Stimulated activated CD4-positive, alpha-beta T cell treated with anti-CD3 and anti-CD28 coated beads, TNF-alpha, amount 100 ng/mL, for 4 hours (primary cell): ENCODE data around the gene VAV2.

Source experiments
- DNase-seq, 3 experiments: peaks; one replicate each; pipeline ENCODE4 v3.0.0-alpha.2; 2020; ENCODE audit warnings: low read depth in 3 of 3

Gene VAV2

DNA sequence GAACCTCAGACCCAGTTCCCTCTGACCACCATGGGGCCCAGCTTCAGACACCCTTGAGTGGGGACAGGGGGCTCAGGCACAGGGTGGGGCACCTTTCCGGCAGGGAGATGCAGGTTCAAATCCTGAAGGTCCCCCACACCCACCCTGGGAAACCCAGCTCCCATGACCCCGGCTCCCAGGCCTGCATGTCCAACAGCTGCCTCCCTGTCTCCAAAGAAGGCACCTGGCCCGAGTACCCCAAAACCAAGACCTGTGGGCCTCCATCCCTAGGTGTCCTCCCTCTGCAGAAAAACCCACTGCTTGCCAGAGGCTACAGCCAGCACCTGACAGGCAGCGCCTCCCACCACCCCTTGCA, 38.5 kb downstream of the VAV2 start:
- no peak for DNase-seq

GRCh38 chr9:133952598-133953550, 39.2 kb downstream of the VAV2 start:
- no peak for DNase-seq

DNA sequence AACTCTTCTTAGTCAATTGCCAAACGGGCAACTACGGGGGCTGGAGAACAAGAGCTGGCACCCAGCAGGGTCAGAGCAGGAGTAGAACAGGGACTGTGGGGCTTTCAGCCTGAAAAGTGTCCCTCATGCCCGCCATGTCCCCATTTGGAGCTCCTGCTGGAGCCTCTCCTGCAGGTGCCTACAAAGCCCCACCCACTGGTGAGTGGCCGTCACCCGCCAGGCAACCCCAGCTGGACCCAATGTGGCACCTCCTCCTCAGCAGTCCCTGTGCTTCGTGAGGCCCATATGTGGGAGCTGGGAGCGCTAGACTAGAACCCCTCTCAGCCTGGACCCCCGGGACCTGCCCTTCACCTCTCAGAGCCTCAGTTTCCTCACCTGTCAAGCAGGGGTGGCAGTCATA, 40.9 kb downstream of the VAV2 start:
- no peak for DNase-seq

DNA sequence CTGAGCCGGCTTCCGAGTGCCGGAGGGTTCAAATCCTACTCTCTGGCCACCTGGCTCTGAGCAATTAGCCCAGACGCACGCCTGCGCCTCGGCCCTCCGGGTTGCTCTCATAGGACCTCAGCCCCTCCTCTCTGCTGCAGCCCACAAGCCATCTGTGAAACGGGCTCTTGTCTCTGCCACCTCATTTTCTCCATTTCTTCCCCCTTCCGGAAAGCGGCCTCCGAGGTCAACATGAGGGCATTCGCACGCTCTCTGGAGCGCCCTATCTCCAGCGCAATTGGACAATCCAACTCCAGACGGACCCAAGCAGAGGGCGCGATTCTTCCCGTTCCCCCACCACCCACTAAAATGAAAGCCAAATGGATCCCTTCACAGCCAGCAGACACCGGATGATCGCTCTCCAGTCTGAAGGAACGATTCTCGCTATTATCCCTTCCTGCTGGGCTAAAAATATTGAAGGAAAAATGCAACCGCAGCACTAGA, 41.5 kb downstream of the VAV2 start:
- DNase-seq, result no peak

DNA sequence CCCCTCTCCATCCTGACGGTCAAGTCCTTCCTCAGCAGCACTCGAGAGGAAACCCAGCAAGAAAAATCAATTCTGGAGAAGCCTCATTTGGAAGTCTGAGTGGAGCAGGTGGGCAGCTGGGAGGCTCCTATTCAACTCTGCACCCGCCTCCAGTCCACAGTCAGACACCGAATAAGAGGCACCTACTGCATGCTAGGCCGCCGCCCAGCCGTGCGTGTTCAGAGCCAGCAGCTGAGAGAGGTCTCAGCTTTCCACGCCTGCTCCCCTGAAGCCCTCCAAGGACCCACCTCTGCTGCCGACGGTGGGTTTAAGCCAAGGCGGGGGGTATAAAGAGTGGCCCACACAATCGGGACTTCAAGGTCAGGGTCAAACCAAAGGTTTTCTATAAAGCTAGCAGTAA, 41.9 kb downstream of the VAV2 start:
- DNase-seq, result no peak

GRCh38 chr9:133949486-133950061, 42.5 kb downstream of the VAV2 start:
- DNase-seq, result no peak

DNA sequence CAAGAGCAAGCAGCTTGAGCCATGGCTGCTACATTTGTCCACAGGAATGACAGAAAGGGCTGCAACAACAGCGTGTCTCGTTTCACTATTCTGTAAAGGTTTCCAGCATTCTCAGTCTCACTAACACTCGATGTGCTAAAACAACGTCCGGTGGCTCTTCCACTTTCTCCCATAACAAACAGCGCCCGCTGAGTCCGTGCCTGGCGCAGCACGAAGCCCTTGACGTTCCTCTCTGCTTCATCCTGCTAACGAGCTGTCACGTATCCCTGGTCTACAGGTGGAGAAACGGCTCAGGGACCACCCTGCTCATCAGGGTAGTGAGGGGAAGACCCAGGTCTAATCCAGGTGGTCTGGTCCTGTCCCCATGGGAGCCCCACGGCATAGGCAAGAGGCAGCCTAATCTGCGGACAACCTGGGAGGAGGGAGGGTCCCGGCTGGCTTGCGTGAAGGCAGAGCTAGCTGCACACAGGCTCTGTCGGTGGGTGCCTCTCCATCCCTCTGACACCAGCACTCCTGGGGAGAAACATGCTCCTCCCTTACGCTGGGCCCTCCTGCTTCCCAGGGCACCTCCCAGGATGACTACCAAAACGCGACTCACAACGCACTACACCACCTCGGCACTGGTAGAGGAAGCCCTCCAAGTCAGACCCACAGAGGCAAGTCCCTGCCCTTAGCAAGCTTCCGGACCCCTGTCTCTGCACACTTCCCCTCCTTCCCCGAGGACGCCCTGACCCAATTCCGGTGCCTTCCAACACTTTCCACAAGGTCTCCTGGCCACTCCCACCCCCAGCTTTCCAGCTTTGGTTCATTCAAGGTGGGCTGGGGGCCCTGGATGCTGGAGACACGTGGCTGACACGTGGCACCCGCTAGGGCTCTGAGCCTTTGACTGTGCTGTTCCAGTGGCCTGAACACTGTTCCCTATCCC, 43.3 kb downstream of the VAV2 start:
- DNase-seq, result no peak

- no peak for DNase-seq
Observed at GRCh38 chr9:133948131-133948530, 44.0 kb downstream of the VAV2 start.

DNA sequence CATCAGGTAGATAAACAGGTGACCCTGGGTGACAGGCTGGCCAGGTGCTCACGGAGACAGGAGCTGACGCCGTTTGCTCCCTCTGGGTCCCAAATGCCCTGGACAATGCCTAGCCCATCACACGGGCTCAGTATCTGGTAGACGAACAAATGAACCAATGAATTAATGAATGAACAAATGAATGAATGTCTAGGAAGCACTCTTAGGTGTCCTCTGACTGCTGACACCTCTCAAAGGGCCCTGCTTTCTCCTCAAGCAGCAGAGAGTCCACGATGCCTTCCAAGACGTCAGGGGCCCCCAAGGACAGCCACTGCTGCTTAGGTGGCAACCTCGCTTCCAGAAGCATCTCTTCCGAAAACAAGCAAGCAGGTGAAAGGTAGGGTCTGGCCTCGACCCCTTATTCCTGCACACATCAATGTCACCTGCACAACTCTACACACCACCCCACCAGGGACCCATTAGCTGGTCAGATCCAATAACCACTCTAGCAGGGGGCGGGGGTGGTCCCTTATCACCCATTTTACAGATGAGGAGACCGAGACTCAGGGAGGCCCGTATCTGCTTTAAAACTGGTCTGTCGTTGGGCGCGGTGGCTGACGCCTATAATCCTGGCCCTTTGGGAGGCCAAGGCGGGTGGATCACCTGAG, 45.2 kb downstream of the VAV2 start:
- no peak for DNase-seq

GRCh38 chr9:133945977-133946753, 46.0 kb downstream of the VAV2 start:
- no peak for DNase-seq

DNA sequence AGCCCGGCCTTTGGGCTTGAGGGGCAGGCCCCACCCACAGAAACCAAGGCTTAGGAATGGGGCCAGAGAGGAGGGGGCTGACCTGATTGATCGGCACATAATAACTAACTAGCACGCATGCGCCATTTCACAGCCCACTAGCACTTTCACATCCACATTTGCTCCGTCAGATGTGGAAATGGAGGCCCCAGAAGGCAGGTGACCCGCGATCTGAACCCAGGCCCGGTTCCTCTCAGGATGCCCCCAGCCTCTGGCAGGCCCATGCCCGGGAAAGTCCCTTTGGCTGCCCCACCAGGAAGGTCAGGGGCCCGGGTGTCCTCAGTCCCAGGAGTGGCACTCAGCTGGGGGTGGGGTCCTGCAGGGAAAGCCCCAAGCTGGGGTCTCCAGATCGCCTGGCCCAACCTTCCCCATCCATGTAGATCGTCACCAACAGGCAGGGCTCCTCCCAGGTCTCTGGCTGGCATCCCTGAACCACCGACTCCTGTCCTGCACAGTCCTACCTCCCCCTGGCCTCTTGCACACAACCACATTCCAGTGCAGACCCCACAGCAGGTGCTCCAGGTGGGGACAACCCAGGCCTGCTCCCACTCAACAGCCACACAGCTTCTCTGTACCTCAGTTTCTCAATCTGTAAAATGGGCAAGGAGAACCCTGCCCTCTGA, 46.7 kb downstream of the VAV2 start:
- DNase-seq, result no peak

DNA sequence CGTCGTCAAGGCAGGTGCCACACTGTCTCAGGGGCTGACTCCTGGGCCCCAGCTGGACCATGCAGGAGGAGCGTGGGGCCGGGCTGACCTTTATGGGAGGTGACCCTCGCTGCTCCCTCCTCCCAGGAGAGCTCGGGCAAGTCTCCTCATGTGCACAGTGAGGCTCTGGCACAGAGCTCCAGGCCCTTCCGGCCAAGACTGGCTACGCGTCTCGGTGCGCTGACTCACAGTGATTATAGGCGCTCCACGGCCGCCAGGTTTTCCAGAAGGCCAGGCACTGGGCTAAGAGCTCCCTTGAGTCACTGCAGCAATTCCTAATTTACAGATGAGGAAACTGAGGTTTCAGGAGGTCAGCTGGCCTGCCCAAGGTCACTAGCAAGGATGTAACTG, 47.4 kb downstream of the VAV2 start:
- no peak for DNase-seq

GRCh38 chr9:133943781-133944745, 48.1 kb downstream of the VAV2 start:
- no peak for DNase-seq

GRCh38 chr9:133943036-133943780, 48.9 kb downstream of the VAV2 start:
- DNase-seq, result no peak

DNA sequence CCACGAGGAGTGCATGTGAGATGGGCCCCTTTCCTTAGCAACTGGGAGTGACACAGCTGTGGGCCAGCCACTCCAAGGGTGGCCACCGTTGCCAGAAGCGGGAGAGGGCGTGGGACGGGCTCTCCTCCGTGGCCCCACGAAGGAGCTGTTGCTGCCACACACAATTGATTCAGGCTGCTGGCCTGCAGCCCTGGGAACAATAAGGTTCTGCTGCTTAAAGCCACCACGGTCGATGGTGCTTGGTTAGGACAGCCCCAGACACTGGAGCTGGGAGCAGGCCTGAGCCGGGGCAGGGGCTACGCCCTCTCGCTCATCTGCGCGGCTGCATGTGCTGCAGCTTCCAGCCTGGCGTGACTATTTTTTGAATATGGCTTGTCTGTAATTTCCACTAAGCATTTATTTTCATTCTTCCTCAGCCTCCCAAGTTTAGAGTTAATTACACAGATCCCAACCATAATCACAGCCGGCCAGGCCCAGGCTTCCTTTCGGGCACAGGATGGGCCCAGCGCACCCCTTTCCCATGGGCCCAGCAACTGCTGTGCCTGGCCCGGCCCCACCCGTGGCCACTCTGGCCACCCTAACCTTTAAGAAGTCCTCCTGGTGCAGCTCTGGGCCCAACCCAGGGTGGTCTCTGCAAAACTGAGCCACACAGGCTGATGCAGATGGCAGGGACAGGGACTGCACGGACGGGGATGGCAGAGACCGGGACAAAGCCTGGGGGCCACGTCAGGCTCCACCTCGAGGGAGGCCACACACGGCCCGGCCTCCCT, 49.7 kb downstream of the VAV2 start:
- no peak for DNase-seq

DNA sequence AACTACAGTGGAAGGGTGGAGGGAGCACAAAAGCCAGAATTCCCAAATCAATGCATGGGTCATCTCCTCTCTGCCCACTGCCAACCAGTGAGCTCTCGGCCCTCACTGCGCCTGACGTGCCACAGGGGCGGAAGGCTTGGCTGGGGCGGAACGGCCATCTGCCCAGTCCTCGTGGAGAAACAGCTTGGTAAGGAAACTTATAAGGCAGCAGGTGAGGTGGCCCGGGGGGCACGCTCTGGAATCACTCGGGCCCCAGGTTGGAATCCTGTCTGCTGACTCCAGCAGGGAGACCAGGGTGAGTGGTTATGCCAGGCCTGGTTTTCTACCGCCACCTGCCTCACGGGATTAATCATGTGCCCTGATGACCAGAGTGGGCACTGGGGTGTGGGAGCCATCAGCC, 52.3 kb downstream of the VAV2 start:
- DNase-seq, result no peak

GRCh38 chr9:133939171-133939785, 52.8 kb downstream of the VAV2 start:
- no peak for DNase-seq
